Measurements from ENCODE around the gene C1orf210. TPM values are rescaled to one million over a fixed set of nuclear protein-coding genes. Genes with fewer than 3 reads are reported as not detected.

Gene C1orf210
- total RNA-seq, 1 experiment from 2014 or later: 7.6 TPM

DNA sequence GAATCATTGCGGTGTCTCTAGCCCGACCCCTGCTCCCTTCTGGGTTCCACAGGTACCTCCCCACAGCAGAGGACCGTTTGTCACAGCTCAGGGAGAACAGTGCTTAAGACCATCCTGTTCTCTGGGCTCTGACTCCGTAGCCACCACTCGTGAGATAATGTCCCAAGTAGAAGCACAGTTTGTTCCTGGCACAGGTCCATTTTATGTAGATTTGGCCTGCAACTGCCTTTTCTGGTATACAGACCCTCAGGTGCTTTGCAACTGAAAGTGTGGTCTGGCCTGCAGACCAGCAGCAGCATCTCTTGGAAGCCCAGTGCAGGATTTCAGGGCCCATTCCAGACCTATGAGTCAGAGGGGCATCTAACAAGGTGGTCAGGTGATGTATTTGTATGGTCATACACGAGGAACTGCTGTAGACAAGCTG lies 44.0 kb downstream of the C1orf210 start:
- TF ChIP-seq SRF (IDR thresholded peaks at IDR 0.05; ENCODE audit: low read depth): no peak
- 0 out of 2 replicates have a peak, but pooled peaks have one; percentile 20 for TF ChIP-seq JUND (IDR thresholded peaks at IDR 0.05)
- peak; percentile 27; the same call in 1 of the 2 replicates for TF ChIP-seq FOSL1 (IDR thresholded peaks at IDR 0.05; ENCODE audit: low read depth)
- no TSS peak for BruUV-seq (replicated peaks)
- Histone ChIP-seq H3K36me3 (ENCODE audit: control insufficient read depth in 1 of 2, insufficient read depth in 2 of 2, low read length in 2 of 2) (no peaks in the 10 kb centered on the region), H3K9me2 (ENCODE audit: insufficient read depth) (no peaks in the 10 kb centered on the region), H3K27ac (ENCODE audit: low read depth, low read length) (no peak overlapping the region), H3K4me1 (ENCODE audit: control insufficient read depth in 1 of 2, insufficient read depth in 2 of 2, low read length in 2 of 2) (peaks cover 0 to 10% of the 10 kb centered on the region in 2 experiments; a peak in 2 of 4 replicates), H4K20me1 (ENCODE audit: insufficient read depth) (no peaks in the 10 kb centered on the region), H3K27me3 (ENCODE audit: insufficient read depth, low read length) (no peaks in the 10 kb centered on the region), H3K4me2 (ENCODE audit: low read length) (peak overlapping the region; percentile 7; the same call in 1 of the 2 replicates), H3K9ac (ENCODE audit: low read length) (no peak overlapping the region), H3K4me3 (replicated peaks in 1 of 2; ENCODE audit: low read depth in 1 of 2, low read length in 2 of 2) (no peak overlapping the region), H3K79me2 (ENCODE audit: insufficient read depth, low read length) (no peaks in the 10 kb centered on the region), H3K9me3 (ENCODE audit: control insufficient read depth in 1 of 2, insufficient read depth in 1 of 2, low read depth in 1 of 2, low read length in 2 of 2) (no peaks in the 10 kb centered on the region), H2AFZ (ENCODE audit: low read depth, low read length, poor library complexity, severe bottlenecking) (no peak overlapping the region)
- CTCF ChIA-PET: no interaction called here
- RAD21 ChIA-PET (ENCODE audit: low non-redundant PET in 1 of 2, low total read pairs in 2 of 2, uncharacterized antibody in 2 of 2, unreplicated experiment in 2 of 2): no interaction called here
- intact Hi-C loops (cut with micrococcal nuclease): no loop called here
- no peak for DNase-seq (ENCODE audit: low read depth, low spot score)
- POLR2A ChIA-PET: no interaction called here
- peak; percentile 62; the same call in 1 of the 2 replicates for ATAC-seq

DNA sequence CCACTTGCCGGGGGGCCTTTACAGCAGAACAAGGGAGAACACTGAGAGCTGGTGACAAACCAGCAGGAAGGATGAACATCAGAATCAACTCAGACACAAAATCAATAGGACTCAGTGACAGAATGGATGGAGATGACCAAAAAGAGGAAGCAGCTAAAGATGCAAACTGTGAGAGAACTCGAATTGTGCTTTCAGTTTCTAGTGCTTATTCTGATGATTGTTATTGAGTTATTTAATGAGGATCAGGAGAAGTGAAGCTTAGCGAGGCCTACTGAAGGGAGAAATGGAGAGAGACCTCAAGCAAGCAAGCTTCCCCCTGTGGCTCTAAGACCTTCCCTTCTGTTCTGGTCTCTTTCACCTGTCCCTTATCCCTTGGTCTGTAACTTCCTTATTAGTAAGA lies 45.9 kb downstream of the C1orf210 start:
- no peak overlapping the region for H3K4me2 ChIP-seq (ENCODE audit: low read length)
- no peaks in the 10 kb centered on the region for H3K9me2 ChIP-seq (ENCODE audit: insufficient read depth)
- no peaks in the 10 kb centered on the region for H3K79me2 ChIP-seq (ENCODE audit: insufficient read depth, low read length)
- intact Hi-C loops (cut with micrococcal nuclease): loop anchor here (2.0 kb wide), 1 partner anchor 109 kb away; no protein-coding TSS in a partner anchor
- H3K27ac ChIP-seq (ENCODE audit: low read depth, low read length): no peak overlapping the region
- no peaks in the 10 kb centered on the region for H3K27me3 ChIP-seq (ENCODE audit: insufficient read depth, low read length)
- no peak overlapping the region for H2AFZ ChIP-seq (ENCODE audit: low read depth, low read length, poor library complexity, severe bottlenecking)
- TF ChIP-seq SRF (IDR thresholded peaks at IDR 0.05; ENCODE audit: low read depth): no peak
- TF ChIP-seq SIN3A (IDR thresholded peaks at IDR 0.05; ENCODE audit: low read depth): no peak
- no peak for TF ChIP-seq YY1 (IDR thresholded peaks at IDR 0.05; ENCODE audit: extremely low read depth, insufficient replicate concordance, low read depth, low read length)
- POLR2A ChIA-PET: interaction anchor here (2.0 kb wide), 1 partner anchor 119 kb away, joined by 5 read pairs; the partner anchor contains the start of gene CDC20
- no peak for ATAC-seq
- no peak overlapping the region for H3K9ac ChIP-seq (ENCODE audit: low read length)
- CTCF ChIA-PET: interaction anchor here (1.1 to 1.9 kb wide), 5 partner anchors 9 to 175 kb away, joined by 3 to 17 read pairs (median 7); no protein-coding TSS in a partner anchor
- H3K4me1 ChIP-seq (ENCODE audit: control insufficient read depth in 1 of 2, insufficient read depth in 2 of 2, low read length in 2 of 2): peaks cover 0 to 10% of the 10 kb centered on the region in 2 experiments; a peak in 2 of 4 replicates
- RAD21 ChIA-PET (ENCODE audit: low non-redundant PET in 1 of 2, low total read pairs in 2 of 2, uncharacterized antibody in 2 of 2, unreplicated experiment in 2 of 2): interaction anchor here (1.0 to 1.5 kb wide), 2 partner anchors 175 kb away, joined by 3 to 10 read pairs; no protein-coding TSS in a partner anchor
- no peak overlapping the region for H3K4me3 ChIP-seq (replicated peaks in 1 of 2; ENCODE audit: low read depth in 1 of 2, low read length in 2 of 2)
- no peak for DNase-seq (ENCODE audit: low read depth, low spot score)
- H4K20me1 ChIP-seq (ENCODE audit: insufficient read depth): no peaks in the 10 kb centered on the region
- no peaks in the 10 kb centered on the region for H3K36me3 ChIP-seq (ENCODE audit: control insufficient read depth in 1 of 2, insufficient read depth in 2 of 2, low read length in 2 of 2)
- no peaks in the 10 kb centered on the region for H3K9me3 ChIP-seq (ENCODE audit: control insufficient read depth in 1 of 2, insufficient read depth in 1 of 2, low read depth in 1 of 2, low read length in 2 of 2)
- no TSS peak for BruUV-seq (replicated peaks)
